Mammary epithelial cell (primary cell): Measurements from ENCODE around the gene SNAP91.

Experiments used
- EZH2 ChIP-seq: IDR thresholded peaks from 2 replicates; pipeline ENCODE4 v1.6.1; 2012; ENCODE audit warnings: low read length, inconsistent platforms, borderline replicate concordance
- TF ChIP-seq, protein P1 (sequence below), 2 donors: IDR thresholded peaks in 1 of 2; conservative IDR thresholded peaks in 1 of 2; 2 replicates each; pipeline ENCODE4 v1.5.1; 2011 to 2012; ENCODE audit warnings: inconsistent platforms in 2 of 2, low read length in 2 of 2, mild to moderate bottlenecking in 2 of 2, control low read depth in 1 of 2, low read depth in 1 of 2; ENCODE audit not compliant: insufficient read depth in 1 of 2; ENCODE audit errors: extremely low read depth in 1 of 2

DNA sequence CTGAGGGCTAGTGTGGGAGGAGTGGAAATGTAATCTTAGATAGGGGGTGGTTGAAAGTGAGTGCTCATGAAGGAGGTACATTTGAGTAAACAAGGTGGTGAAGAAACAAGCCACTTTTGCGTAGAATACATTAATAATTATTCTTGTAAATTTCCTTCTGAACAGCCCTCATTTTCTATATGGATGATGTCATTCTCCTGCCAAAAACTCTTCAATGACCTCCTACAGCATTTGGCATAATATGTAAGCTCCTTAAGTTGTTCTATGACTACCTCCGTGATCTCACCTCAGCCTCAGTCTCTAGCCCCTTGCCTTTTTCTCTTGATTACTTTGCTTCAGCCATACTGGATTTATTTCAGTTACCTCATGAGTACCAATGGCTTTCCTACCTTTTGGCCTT, 14.0 kb upstream of the SNAP91 start:
- TF ChIP-seq, protein P1, sequence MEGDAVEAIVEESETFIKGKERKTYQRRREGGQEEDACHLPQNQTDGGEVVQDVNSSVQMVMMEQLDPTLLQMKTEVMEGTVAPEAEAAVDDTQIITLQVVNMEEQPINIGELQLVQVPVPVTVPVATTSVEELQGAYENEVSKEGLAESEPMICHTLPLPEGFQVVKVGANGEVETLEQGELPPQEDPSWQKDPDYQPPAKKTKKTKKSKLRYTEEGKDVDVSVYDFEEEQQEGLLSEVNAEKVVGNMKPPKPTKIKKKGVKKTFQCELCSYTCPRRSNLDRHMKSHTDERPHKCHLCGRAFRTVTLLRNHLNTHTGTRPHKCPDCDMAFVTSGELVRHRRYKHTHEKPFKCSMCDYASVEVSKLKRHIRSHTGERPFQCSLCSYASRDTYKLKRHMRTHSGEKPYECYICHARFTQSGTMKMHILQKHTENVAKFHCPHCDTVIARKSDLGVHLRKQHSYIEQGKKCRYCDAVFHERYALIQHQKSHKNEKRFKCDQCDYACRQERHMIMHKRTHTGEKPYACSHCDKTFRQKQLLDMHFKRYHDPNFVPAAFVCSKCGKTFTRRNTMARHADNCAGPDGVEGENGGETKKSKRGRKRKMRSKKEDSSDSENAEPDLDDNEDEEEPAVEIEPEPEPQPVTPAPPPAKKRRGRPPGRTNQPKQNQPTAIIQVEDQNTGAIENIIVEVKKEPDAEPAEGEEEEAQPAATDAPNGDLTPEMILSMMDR (conservative IDR thresholded peaks at IDR 0.05 in 1 of 2, IDR thresholded peaks at IDR 0.05 in 1 of 2; ENCODE audit: extremely low read depth in 1 of 2, insufficient read depth in 1 of 2, low read depth in 1 of 2, low read length in 2 of 2) = no peak
- TF ChIP-seq EZH2 = no peak
